Sigmoid colon (tissue), 4 donors: Measurements from ENCODE around the gene AGAP2.

Experiments used
- POLR2AphosphoS5 ChIP-seq, 4 donors: sonication (generic); formaldehyde crosslinking; IDR thresholded peaks; one replicate each; pipeline ENCODE4 v1.6.1; 2017; ENCODE audit warnings: antibody characterized with exemption in 4 of 4
- TF ChIP-seq, protein P1 (sequence below), 4 experiments: fragments of 450-650 bp in 3 of 4; fragments of 200-600 bp in 1 of 4; IDR thresholded peaks; one replicate each; pipeline ENCODE4 v1.5.1; 2016 to 2019; ENCODE audit warnings: antibody characterized with exemption in 4 of 4, mild to moderate bottlenecking in 3 of 4, moderate library complexity in 2 of 4

DNA sequence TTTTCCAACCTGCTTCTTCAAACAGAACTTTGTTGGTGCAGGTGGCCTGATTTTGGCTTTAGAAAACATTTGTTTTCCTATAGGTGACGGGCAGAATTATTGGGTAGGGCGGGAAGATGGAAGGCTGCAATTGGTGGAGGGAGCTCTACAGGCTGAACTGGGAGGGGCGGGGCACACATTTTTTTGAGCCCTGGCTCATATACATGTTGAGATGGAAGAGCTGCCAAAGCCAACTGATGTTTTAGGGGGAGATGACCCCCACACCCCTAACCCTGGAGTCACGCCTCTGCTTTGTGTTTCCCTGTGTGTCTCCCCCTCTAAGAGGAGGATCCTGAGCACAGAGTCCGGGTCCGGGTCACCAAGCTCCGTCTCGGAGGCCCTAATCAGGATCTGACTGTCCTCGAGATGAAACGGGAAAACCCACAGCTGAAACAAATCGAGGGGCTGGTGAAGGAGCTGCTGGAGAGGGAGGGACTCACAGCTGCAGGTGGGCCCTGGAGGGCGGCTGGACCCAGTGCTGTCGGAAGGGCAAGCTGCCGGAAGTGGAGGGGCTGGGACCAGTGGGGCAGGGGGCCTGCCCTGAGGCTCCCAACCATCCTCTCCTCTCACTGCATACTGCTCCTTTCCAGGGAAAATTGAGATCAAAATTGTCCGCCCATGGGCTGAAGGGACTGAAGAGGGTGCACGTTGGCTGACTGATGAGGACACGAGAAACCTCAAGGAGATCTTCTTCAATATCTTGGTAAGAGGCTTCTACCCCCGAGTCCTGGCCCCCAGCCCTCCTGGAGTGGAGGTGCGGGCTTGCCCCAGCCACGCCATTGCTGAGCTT, 18.6 kb downstream of the AGAP2 start:
- TF ChIP-seq, protein P1, sequence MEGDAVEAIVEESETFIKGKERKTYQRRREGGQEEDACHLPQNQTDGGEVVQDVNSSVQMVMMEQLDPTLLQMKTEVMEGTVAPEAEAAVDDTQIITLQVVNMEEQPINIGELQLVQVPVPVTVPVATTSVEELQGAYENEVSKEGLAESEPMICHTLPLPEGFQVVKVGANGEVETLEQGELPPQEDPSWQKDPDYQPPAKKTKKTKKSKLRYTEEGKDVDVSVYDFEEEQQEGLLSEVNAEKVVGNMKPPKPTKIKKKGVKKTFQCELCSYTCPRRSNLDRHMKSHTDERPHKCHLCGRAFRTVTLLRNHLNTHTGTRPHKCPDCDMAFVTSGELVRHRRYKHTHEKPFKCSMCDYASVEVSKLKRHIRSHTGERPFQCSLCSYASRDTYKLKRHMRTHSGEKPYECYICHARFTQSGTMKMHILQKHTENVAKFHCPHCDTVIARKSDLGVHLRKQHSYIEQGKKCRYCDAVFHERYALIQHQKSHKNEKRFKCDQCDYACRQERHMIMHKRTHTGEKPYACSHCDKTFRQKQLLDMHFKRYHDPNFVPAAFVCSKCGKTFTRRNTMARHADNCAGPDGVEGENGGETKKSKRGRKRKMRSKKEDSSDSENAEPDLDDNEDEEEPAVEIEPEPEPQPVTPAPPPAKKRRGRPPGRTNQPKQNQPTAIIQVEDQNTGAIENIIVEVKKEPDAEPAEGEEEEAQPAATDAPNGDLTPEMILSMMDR (IDR thresholded peaks at IDR 0.05): no peak
- TF ChIP-seq POLR2AphosphoS5 (IDR thresholded peaks at IDR 0.05): no peak
